Common myeloid progenitor, CD34-positive (primary cell): ENCODE measurements around the gene STAC.
A peak's percentile ranks its signal among the peaks of the same experiment; 100 is the strongest.
"Not testable (repeated sequence)": the region's sequence is repeated elsewhere in the genome, so short reads cannot be mapped to it uniquely, and the experiment has no call there.

Experiments used
- CTCF ChIA-PET: fragments of 350-600 bp; sonication (Branson Sonifier 250); formaldehyde crosslinking; loops from one replicate; lab custom pipeline; 2021; ENCODE audit warnings: antibody characterized with exemption; lab: Charles Lee
- POLR2A ChIA-PET: fragments of 350-600 bp; sonication (Branson Sonifier 250); formaldehyde crosslinking; loops from one replicate; lab custom pipeline; 2021; ENCODE audit warnings: antibody characterized with exemption; lab: Charles Lee
- DNase-seq, 3 donors: peaks; one replicate each; pipeline versions ENCODE4 v3.0.0 to v3.0.0-alpha.2; 2013
- H3K27ac ChIP-seq, 2 experiments: 1 replicate in 1 of 2; 2 replicates in 1 of 2; pipeline ENCODE4 v1.7.0; 2013; ENCODE audit warnings: inconsistent platforms in 2 of 2, low read length in 2 of 2, mild to moderate bottlenecking in 2 of 2, low read depth in 1 of 2, moderate library complexity in 1 of 2; ENCODE audit not compliant: severe bottlenecking in 2 of 2, insufficient read depth in 1 of 2, poor library complexity in 1 of 2
- H3K27me3 ChIP-seq, 5 experiments: replicated peaks in 2 of 5; 1 replicate in 3 of 5; 2 replicates in 2 of 5; pipeline versions ENCODE4 v1.6.1 to v1.7.0; 2013; ENCODE audit warnings: low read length in 4 of 5, mild to moderate bottlenecking in 2 of 5, moderate library complexity in 2 of 5, inconsistent platforms in 1 of 5; ENCODE audit not compliant: insufficient read depth in 5 of 5, control insufficient read depth in 4 of 5
- H3K36me3 ChIP-seq, 4 experiments: 1 replicate in 2 of 4; 2 replicates in 2 of 4; pipeline versions ENCODE4 v1.6.1 to v1.7.0; 2013; ENCODE audit warnings: low read length in 3 of 4, control low read depth in 1 of 4, mild to moderate bottlenecking in 1 of 4; ENCODE audit not compliant: control insufficient read depth in 4 of 4, insufficient read depth in 4 of 4
- H3K4me1 ChIP-seq, 4 experiments: 1 replicate in 3 of 4; 2 replicates in 1 of 4; pipeline versions ENCODE4 v1.6.1 to v1.7.1; 2013; ENCODE audit warnings: low read length in 3 of 4, mild to moderate bottlenecking in 3 of 4, control low read depth in 1 of 4, inconsistent platforms in 1 of 4, moderate library complexity in 1 of 4; ENCODE audit not compliant: control insufficient read depth in 4 of 4, insufficient read depth in 4 of 4; ENCODE audit errors: control extremely low read depth in 1 of 4
- H3K4me3 ChIP-seq, 7 experiments: 1 replicate in 4 of 7; 2 replicates in 3 of 7; pipeline versions ENCODE4 v1.5.1 to v1.7.0; 2013; ENCODE audit warnings: mild to moderate bottlenecking in 7 of 7, low read length in 6 of 7, moderate library complexity in 6 of 7, inconsistent platforms in 2 of 7, low read depth in 2 of 7, control low read depth in 1 of 7; ENCODE audit not compliant: insufficient read depth in 4 of 7, control insufficient read depth in 1 of 7; ENCODE audit errors: extremely low read depth in 1 of 7
- H3K9me3 ChIP-seq, 5 experiments: 1 replicate in 4 of 5; 2 replicates in 1 of 5; pipeline versions ENCODE4 v1.6.1 to v1.7.1; 2013; ENCODE audit warnings: low read length in 4 of 5, mild to moderate bottlenecking in 2 of 5, inconsistent platforms in 1 of 5, low read depth in 1 of 5, moderate library complexity in 1 of 5; ENCODE audit not compliant: control insufficient read depth in 4 of 5, insufficient read depth in 2 of 5; ENCODE audit errors: control extremely low read depth in 1 of 5
- WGBS: methylation state at CpG from one replicate; pipeline ENCODE4 v1.1.5; 2013; ENCODE audit not compliant: insufficient coverage; 5-methylcytosine and 5-hydroxymethylcytosine counted together

Gene STAC

DNA sequence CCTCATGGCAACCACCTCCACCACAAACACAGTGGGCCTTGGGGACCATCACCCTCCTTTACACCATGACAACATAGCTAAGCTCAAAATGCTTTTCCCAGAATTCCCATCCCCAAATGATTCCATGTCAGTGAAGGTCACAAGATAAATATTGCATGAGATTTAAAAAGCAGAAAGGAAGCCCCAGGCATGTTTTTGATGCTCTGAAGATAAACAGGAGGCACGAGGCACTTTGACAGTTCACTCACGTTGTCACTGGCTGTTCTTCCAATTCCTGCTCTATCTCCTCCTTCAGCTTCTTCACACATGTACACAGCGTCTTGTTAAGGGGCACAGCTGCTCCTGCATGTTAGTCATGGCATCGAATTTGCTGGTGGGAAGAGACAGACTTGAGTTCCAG, 180.4 kb downstream of the STAC start:
- DNase-seq, result no peak
- no peaks in the 10 kb centered on the region for H3K9me3 ChIP-seq
- H3K4me3 ChIP-seq, result no peak overlapping the region
- WGBS, result 78% methylated on average over 3 of the region's 4 CpGs
- ChIA-PET CTCF (interaction anchor here (1.1 kb wide), 1 partner anchor 595 kb away, joined by 4 read pairs; no protein-coding TSS in a partner anchor), POLR2A (no interaction called here)
- H3K27me3 ChIP-seq, result no peaks in the 10 kb centered on the region
- peaks cover 0 to 2% (median 0%) of the 10 kb centered on the region in 4 experiments for H3K4me1 ChIP-seq
- H3K27ac ChIP-seq, result no peak overlapping the region
- H3K36me3 ChIP-seq, result no peaks in the 10 kb centered on the region

GRCh38 chr3:36561601-36562000, 181.3 kb downstream of the STAC start:
- H3K36me3 ChIP-seq, result no peaks in the 10 kb centered on the region

DNA sequence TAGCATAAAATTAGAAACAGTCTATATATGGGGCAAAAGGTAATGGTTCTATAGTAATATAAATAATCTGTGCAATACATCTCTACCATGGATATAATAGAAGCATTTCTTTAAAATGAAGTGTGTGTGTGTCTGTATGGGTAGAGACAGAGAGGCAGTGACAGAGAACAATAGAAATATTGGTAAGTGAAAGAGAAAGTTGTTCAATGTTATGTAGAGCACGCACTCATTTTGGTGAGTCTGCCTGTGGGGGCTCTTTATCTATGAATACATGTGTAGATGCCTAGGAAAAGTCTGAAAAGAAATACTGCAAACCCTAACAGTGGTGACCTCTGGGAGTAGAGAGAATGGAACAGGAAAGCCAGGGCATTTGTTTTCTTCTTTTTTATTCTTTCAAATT, 182.6 kb downstream of the STAC start:
- Histone ChIP-seq H3K27me3 (no peaks in the 10 kb centered on the region), H3K4me1 (peaks cover 0 to 2% (median 0%) of the 10 kb centered on the region in 4 experiments), H3K4me3 (no peak overlapping the region), H3K27ac (no peak overlapping the region), H3K9me3 (peaks cover 0 to 5% (median 1%) of the 10 kb centered on the region in 5 experiments), H3K36me3 (no peaks in the 10 kb centered on the region)
- ChIA-PET POLR2A (no interaction called here), CTCF (interaction anchor here (1.2 kb wide), 1 partner anchor 21 kb away, joined by 3 read pairs; no protein-coding TSS in a partner anchor)
- WGBS, result no CpG with 5 or more reads among the region's 1 CpG
- peak in 2 of 3 donors; percentile 15 to 16 for DNase-seq

More at GRCh38 chr3:36561601-36562000, 181.3 kb downstream of the STAC start:
- 100% methylated on average over 2 of the region's 2 CpGs for WGBS
- peaks cover 0 to 2% (median 0%) of the 10 kb centered on the region in 4 experiments for H3K4me1 ChIP-seq
- ChIA-PET CTCF (interaction anchor here (0.8 kb wide), 1 partner anchor 11 kb away, joined by 3 read pairs; no protein-coding TSS in a partner anchor), POLR2A (no interaction called here)
- DNase-seq, result no peak
- H3K27ac ChIP-seq, result no peak overlapping the region
- no peaks in the 10 kb centered on the region for H3K27me3 ChIP-seq
- H3K9me3 ChIP-seq, result peaks cover 0 to 4% (median 1%) of the 10 kb centered on the region in 5 experiments
- H3K4me3 ChIP-seq, result no peak overlapping the region

GRCh38 chr3:36575241-36575640, 194.9 kb downstream of the STAC start:
- H3K4me3 ChIP-seq, result no peak overlapping the region
- no peaks in the 10 kb centered on the region for H3K36me3 ChIP-seq
- no peaks in the 10 kb centered on the region for H3K4me1 ChIP-seq
- POLR2A ChIA-PET, result no interaction called here
- CTCF ChIA-PET, result interaction anchor here (1.3 kb wide), 1 partner anchor 8 kb away, joined by 3 read pairs; no protein-coding TSS in a partner anchor
- H3K9me3 ChIP-seq, result peaks cover 0 to 18% (median 4%) of the 10 kb centered on the region in 5 experiments
- no peak for DNase-seq
- no peaks in the 10 kb centered on the region for H3K27me3 ChIP-seq
- no CpG with 5 or more reads among the region's 2 CpGs for WGBS
- no peak overlapping the region for H3K27ac ChIP-seq

GRCh38 chr3:36578418-36578817, 198.1 kb downstream of the STAC start:
- H3K4me3 ChIP-seq, DNase-seq, POLR2A ChIA-PET, H3K4me1 ChIP-seq, CTCF ChIA-PET, H3K36me3 ChIP-seq, H3K27ac ChIP-seq, H3K27me3 ChIP-seq: not testable (repeated sequence)
- peaks cover 3 to 18% (median 6%) of the 10 kb centered on the region in 5 experiments for H3K9me3 ChIP-seq
- 100% methylated on average over 1 of the region's 4 CpGs for WGBS

DNA sequence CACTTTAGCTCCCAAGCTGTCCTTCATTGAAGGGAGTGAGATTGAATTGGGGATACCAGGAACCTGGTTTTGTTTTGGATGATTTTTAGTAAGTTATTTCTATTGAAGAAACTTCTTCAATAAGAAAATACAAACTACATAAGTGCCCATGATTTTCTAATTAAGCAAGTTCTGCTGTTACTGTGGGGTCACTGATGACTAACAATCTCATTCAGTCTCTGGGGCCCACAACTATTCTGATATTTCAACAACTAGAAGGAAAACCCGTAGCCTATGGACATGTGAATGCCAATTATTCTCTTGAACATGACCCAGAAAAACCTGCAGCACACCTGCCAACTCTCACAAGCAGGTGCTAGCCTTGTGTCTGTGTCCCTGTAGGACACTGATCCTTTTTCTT, 199.4 kb downstream of the STAC start:
- WGBS, result 89% methylated on average over 1 of the region's 1 CpG
- Histone ChIP-seq H3K27me3 (no peaks in the 10 kb centered on the region), H3K4me3 (no peak overlapping the region), H3K36me3 (no peaks in the 10 kb centered on the region), H3K27ac (no peak overlapping the region), H3K4me1 (no peaks in the 10 kb centered on the region), H3K9me3 (peaks cover 3 to 17% (median 6%) of the 10 kb centered on the region in 5 experiments)
- CTCF ChIA-PET, result no interaction called here
- POLR2A ChIA-PET, result no interaction called here
- DNase-seq, result no peak

DNA sequence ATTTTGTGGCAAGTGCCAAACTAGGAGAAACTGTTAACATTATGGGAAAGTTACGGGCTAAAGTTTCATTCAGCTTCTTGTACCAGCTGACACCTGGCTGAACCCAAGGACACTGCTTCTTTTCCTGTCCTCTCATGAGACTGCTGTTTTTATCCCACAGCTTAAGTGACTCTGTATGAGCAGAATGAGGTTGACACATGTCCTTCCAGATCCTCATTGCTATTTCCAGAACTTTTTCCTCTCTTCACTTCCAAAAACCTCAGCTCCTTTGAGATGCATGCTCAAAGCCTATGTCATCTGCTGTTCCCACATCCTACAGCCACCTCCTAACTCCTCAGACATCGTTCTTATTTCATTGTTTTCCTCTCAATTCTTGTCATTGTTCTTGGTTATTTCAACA, 200.4 kb downstream of the STAC start:
- no peak overlapping the region for H3K4me3 ChIP-seq
- ChIA-PET POLR2A (no interaction called here), CTCF (no interaction called here)
- no peak overlapping the region for H3K27ac ChIP-seq
- WGBS, result 85% methylated on average over 2 of the region's 2 CpGs
- no peak for DNase-seq
- no peaks in the 10 kb centered on the region for H3K27me3 ChIP-seq
- peaks cover 4 to 17% (median 6%) of the 10 kb centered on the region in 5 experiments for H3K9me3 ChIP-seq
- H3K4me1 ChIP-seq, result no peaks in the 10 kb centered on the region
- H3K36me3 ChIP-seq, result no peaks in the 10 kb centered on the region
